SKM-1 (cell line): Measurements from ENCODE around the gene SLC35F6.
A peak's percentile ranks its signal among the peaks of the same experiment; 100 is the strongest.
"Not testable (repeated sequence)": the region's sequence is repeated elsewhere in the genome, so short reads cannot be mapped to it uniquely, and the experiment has no call there.

Experiments used
- DNase-seq: peaks from one replicate; lab custom pipeline; 2025; ENCODE audit not compliant: unreplicated experiment; lab: John Stamatoyannopoulos, UW

Gene SLC35F6

DNA sequence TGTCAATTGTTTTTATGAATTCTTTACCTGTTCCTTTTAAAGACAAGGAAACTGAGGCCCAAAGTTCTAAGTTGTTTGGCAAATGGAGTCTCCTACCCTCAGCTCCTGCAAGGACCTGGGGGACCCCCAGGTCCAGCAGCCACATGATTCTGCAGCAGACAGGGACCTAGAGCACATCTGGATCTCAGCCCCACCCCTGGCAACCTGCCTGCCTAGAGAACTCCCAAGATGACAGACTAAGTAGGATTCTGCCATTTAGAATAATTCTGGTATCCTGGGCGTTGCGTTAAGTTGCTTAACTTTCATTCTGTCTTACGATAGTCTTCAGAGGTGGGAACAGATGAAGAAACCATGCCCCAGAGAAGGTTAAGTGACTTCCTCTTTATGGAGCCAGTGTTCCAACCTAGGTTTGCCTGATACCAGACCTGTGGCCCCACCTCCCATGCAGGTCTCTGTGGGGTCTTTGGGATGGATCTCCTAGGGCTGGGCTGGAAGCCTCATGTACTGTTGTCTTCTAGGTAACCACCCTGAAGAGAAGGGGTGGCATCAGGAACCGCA lies 16.2 kb downstream of the SLC35F6 start:
- DNase-seq = peak; percentile 61

DNA sequence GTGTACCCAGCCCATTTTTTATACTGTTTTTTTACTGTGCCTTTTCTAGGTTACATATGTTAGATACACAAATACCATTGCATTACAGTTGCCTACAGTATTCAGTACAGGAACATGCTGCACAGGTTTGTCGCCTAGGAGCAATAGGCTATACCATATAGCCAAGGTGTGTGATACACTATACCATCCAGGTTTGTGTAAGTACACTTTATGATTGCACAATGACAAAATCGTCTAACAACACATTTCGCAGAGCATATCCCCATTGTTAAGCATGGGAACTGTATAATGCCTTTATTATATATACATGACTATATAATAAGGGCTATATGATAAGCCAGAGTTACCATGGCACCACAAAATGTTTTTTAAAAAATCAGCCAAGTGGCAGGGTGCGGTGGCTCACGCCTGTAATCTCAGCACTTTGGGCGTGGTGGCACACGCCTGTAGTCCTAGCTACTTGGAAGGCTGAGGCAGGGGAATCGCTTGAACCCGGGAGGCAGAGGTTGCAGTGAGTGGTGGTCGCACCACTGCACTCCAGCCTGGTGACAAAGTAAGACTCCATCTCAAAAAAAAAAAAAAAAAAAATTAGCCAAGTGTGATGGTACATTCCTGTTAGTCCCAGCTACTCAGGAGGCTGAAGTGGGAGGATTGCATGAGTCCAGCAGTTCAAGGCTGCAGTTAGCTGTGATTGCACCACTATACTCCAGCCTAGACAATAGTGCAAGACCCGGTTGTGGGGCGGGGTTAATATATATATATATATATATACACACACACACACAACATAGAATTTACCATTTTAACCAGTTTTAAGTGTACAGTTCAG lies 19.0 kb downstream of the SLC35F6 start:
- DNase-seq = no peak

DNA sequence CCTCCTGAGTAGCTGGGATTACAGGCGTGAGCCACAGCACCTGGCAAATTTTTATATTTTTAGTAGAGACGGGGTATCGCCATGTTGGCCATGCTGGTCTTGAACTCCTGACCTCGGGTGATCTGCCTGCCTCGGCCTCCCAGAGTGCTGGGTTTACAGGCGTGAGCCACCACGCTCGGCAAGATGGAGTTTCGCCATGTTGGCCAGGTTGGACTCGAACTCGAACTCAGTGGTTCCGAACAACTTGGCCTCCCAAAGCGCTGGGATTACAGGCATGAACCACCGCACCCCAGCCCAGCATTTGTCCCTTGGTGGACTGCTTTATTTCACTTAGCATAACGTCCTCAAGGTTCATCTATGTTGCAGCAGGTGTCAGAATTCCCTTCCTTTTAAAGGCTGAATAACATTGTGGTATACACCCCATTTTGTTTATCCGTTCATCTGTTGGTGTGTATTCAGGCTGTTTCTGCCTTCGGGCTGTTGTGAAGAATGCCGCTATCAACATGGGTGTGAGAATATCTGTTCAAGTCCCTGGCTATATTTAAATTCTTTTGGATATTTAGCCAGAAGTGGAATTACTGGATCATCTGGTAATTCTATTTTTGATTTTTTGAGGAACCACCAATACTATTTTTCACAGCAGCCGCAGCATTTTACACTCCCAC lies 20.6 kb downstream of the SLC35F6 start:
- DNase-seq = no peak

DNA sequence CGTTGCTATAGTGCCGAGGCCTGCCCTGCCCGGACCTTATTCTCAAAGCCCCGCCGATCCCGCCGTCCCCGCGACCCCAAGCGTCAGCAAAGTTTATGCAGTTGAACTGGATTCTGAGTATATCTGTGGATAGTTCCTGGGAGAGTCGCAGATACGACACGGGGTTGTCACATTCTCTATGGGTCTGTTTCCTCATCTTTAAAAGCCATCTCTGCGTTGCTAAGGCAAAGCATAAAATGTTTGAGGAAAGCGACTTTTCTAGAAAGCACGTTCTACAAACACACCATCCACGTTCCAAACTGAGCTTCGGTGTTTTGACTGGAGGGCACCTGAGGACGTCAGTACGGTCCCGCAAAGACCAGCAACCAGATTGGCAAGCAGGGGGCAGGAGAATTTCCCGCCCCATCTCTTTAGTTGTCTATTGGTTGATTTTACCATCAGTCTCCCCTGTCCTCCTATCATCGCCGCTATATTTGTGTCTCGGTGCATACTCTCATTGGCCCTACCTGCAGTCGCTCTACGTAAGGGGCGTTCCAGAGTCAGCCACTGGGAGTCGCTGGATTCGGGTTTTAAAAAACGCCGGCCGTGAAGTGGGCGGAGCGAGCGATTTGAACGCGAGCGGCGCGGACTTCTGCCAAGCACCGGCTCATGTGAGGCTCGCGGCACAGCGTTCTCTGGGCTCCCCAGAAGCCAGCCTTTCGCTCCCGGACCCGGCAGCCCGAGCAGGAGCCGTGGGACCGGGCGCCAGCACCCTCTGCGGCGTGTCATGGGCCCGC lies 21.5 kb downstream of the SLC35F6 start, which contains the start of gene CENPA:
TSS of gene CENPA (plus strand) at position 626 of the 776 bp plus-strand sequence. CDS start at position 767, 141 bp downstream.
- peak; percentile 95 for DNase-seq

DNA sequence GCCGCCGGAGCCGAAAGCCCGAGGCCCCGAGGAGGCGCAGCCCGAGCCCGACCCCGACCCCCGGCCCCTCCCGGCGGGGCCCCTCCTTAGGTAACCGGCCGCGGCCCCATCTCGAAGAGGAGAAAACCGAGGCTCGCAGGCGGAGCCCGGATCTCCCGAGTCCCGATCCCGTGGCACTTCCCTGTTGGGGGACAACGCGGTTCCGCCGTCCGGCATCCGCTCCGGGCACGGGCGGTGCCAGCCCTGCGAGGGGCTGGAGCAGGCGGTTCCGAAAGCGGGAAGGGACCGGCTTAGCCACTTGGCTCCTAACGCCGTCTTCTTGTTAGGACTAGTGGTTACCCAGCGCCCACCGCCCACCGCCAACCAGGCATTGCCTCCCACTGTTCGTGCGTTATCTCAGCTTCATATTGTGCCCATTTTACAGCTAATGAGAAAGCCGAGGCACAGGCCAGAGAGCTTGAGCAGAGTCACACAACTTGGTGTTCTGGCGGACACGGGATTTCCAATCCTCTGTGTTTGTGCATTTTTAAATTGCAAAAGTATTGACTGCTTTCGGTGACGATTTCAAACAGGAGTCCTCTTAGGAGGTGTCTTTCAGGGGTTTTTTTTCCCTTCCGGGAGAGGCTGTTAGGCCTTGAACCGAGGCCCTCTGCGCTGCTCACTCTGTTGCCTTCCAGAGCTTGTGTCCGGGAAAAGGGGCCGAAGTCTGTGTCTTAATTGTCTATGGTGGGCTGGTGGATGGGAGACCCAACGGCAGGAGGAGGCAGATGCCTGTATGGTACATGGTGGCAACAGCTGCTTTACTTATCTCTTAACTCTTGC lies 22.3 kb downstream of the SLC35F6 start:
- DNase-seq = no peak

DNA sequence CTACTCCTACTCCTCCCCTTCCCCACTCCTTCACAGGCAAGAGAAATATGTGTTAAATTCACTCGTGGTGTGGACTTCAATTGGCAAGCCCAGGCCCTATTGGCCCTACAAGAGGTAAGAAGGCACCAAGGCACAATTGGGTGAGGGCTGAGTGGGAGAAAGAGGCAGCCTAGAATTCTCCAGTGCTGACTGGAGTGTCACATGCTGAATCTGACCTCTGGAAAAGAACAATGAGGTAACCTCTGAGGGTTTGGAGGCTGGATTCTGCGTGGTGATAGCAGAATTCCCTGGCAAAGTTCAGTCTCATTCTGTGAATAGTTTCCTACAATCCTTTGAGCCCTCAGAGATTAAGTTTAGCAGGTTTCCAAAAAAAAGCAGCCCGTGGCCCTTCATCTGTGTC lies 28.6 kb downstream of the SLC35F6 start:
- no peak for DNase-seq

DNA sequence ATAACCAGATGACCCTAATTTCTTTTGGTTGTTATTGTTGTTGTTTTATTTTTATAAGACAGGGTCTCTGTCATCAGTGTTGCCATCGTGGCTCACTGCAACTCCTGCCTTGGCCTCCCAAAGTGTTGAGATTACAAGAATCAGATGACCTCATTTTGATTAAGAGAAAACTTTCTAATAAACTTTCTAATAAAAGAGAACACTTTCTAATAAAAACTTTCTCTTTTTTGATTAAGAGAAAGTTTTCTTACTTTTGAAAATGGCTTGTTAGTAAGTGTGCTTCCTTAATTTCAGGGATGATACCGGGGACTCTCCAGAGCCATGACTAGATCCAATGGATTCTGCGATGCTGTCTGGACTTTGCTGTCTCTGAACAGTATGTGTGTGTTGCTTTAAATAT lies 29.4 kb downstream of the SLC35F6 start:
- no peak for DNase-seq

DNA sequence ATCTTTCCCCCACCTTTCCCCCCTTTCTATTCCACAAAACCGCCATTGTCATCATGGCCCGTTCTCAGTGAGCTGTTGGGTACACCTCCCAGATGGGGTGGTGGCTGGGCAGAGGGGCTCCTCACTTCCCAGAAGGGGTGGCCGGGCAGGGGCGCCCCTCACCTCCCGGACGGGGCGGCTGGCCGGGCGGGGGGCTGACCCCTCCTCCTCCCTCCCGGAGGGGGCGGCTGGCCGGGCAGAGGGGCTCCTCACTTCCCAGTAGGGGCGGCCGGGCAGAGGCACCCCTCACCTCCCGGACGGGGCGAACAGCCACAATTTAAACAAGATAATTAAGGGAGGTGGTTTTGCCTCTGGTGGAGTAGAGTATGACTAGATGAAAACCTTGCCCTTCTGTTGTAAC lies 31.1 kb downstream of the SLC35F6 start:
- not testable (repeated sequence) for DNase-seq

DNA sequence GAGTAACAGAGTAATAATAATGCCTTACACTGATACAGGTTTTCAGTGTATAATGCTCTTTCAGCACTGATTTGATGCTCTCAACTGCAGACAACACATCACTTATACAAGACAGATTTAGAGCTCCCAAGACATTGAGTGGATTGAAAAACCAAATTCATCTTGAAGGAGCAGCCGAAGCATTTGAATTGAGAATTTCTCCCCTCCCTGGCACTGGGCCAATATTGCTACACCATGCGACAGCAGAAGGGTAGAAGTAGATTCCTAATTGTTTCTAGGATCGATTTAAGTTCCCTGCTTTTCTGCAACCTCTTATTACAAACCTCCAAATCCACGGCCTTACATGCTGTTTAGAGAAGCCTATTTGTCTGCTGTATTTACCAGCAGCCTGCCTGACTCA lies 37.2 kb downstream of the SLC35F6 start:
- no peak for DNase-seq

DNA sequence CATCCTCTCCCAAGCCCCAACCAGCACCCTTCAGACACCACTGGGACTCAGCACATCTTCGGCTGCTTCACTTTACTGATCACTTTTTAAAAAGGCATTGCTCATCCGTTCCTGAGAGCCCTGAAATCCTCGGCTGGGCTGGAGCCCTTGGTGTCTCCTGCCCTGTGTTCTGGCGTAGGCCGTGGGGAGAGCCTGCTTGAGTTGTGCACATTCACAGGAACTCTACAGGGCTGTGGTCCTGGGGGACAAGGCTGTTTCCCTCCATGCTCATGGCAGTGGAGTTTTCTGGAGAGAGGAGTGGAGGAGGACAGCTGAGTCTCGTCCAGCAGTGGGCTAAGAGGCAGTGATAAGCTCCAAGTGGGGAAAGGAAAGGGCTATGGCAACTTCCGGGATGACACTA lies 37.7 kb downstream of the SLC35F6 start:
- no peak for DNase-seq

DNA sequence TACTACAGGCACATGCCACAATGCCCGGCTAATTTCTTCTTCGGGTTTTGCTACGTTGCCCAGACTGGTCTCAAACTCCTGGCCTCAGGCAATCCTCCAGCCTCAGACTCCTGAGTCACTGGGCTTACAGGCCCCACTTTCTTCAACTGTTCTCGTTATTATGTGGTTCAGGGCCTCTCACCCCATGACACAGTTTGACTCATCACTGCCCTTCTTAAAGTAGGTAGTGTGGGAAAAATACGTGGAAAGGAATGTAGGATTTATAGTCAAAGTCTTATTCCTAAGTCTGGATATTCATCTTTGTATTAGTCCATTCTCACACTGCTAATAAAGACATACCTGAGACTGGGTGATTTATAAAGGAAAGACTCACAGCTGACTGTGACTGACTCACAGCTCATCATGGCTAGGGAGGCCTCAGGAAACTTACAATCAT lies 41.2 kb downstream of the SLC35F6 start:
- DNase-seq = no peak

DNA sequence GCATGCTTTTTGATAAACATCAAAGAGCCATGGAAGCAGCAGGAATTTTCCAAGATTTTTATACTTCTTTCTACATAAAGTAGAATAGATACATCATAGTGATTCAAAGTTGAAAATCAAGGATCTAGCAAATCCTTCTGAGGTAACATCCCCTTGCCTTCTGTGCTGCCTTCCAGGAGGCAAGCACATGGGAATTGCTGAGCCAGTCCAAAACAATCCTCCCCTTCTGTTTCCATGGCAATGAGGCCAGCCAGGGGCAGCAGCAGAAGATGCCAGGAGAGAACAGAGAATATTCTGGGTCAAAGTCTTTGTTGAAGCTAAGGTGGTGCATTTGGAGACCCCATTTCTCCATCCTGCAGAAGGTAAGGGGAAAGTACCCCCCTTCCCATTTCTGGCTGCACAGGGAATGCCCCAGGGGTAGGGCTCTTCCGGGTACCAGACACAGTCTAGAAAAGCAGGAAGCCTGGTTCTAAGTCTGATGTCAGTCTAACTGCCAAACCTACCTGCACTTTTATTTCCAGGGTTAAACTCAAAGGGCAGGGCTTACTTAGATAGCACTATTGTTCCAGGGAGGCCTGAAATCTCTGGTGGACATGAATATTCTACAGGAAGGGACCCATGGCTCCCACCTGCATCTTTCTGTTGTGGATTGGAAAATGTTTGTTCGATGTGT lies 43.8 kb downstream of the SLC35F6 start:
- DNase-seq = no peak

DNA sequence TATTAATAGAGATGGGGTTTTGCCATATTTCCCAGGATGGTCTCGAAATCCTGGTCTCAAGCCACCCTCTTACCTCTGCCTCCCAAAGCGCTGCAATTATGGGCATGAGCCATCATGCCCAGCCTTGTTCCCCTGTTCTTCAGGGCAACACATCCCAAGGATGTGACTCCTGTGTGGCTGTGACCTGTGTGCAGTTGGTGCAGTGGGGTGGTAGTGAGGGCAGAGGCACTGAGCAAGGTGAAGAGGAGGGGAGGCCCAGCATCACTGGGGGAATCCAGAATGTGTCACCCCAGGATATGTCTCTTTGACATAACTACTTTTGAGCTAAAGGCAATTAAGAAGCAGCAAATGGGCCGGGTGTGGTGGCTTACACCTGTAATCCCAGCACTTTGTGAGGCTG lies 45.1 kb downstream of the SLC35F6 start:
- no peak for DNase-seq

DNA sequence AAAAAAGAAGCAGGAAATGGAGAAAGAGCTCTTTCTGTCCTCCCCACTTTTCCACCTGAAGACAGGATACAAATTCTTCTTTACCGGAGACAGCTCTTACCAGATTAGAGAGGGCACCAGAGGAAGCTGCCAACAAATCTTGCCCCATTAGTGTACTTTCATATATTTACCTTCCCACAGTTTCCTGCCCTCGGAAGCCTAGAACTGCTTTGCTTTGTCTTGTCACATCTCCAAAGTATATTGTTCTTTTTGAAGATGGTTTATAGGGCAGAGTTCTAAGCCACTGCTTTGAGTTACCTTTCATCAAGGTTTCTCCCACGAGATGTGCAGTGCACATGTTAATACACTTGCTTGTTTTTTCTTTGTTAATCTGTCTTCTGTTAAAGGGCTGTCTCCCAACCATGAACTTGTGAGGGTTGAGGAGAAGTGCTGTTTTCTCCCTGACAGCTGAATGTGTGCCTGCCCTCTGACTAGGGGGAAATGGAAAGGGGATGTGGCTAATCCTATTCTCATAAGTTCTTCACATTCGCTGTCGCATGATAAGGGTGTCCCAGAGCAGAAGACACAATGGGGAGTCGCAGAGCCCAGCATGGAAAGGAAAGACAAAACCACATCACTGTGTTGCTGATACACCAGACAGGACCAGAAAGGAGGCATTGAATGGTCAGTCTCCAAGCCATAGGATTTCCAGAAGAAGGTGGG lies 45.9 kb downstream of the SLC35F6 start:
- DNase-seq = peak; percentile 39

DNA sequence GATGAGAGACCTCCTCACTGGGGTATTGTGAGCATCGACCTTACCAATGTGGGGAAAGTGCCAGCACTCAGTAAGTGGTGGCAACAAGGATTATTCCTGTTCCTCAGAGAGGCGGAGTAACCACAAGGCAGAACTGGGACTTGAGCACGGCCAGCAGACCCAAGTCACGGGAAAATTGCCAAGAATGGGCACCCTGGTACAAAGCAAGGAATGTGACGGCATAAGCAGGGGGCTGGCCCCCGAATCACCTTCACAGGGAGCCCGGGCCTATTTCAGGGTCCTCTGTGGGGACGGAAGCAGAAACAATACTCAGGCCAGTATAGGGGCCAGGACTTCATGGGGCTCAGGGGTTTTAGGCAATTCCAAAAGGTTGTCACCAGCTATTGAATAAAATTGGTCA lies 47.2 kb downstream of the SLC35F6 start:
- DNase-seq = no peak

DNA sequence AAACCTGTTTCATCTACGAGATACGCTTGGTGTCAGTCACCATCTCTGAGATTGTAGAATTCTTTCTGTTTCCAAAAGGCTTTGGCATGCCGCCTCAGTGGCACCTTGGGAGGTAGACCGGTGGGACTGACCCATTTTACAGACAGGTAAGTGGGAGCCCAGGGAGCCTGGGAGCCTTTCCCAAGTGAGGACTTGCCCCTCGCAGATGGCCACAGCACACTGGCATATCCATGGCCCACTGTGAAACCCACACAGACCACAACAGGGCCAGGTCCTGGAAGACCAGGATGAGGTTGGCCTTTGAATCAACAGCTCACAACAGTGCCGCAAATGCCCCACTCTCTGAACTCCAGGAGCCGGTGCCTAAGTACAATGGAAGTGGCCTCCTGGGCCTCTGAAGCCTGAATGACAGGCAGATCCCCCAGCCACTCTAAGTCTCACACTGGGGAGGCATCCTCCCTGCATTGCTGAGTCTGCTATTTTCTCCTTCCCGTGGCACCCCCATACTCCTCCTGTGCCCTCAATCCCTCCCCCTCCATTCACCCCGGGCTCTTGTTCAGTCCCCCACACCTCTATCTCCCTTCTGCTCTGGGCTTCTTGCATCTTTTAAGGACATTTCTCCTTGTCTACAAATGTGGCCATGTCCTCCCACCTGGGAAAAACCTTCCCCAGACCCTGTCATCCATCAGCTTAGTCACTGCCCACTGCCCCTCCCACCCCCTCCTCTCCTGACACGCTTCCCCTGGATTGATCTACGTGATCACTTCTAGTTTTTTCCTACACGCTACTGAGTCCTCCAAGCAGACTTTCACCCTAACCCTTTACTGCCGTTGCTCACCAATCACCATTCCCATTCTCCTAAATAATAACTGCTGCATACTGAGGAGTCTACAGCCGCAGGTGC lies 48.0 kb downstream of the SLC35F6 start:
- DNase-seq = no peak

DNA sequence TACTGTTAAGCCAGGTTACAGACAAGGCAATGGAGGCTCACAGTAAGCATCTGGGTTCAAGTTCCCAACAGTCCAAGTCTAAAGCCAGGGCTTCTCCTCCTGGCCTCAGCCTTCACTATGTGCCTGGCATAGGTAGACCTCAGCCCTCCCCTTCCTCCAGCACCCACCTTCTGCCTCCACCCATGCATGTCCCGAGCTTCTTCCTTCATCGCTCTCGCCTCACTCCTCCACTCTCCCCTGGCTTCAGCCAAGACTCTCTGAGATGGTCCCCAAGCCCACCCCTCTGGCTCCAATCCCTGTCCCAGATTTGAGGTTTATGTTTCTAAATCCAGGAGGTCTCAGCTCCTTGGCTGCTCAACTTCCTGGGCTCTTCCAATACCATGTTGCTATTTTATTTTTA lies 48.6 kb downstream of the SLC35F6 start:
- no peak for DNase-seq

DNA sequence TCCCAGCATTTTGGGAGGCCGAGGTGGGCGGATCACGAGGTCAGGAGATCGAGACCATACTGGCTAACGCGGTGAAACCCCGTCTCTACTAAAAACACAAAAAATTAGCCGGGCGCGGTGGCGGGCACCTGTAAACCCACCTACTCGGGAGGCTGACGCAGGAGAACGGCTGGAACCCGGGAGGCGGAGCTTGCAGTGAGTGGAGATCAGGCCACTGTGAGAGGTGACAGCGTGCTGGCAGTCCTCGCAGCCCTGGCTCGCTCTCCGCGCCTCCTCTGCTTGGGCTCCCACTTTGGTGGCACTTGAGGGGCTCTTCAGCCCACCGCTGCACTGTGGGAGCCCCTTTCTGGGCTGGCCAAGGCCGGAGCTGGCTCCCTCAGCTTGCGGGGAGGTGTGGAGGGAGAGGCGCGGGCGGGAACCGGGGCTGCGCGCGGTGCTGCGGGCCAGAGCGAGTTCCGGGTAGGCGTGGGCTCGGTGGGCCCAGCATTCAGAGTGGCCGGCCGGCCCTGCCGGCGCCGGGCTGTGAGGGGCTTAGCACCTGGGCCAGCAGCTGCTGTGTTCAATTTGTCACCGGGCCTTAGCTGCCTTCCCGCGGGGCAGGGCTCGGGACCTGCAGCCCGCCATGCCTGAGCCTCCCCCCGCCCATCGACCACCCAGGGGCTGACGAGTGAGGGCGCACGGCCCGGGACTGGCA lies 50.1 kb downstream of the SLC35F6 start:
- DNase-seq = not testable (repeated sequence)
